ENCODE results near the gene BICD1. TPM values are rescaled to one million over a fixed set of nuclear protein-coding genes. Genes with fewer than 3 reads are reported as not detected.

The BICD1 gene
- total and polyA plus RNA-seq, 2 donors (not counting 3 experiments of a cell fraction or from before 2014, with no cell fraction given) = 12.2 to 51.0 TPM

- H3K36me3 ChIP-seq (ENCODE audit: control insufficient read depth in 2 of 2, extremely low read depth in 1 of 2, insufficient read depth in 2 of 2, low read length in 2 of 2) = no peaks in the 10 kb centered on the region
- no peaks in the 10 kb centered on the region for H3K27me3 ChIP-seq (ENCODE audit: control insufficient read depth in 2 of 2, insufficient read depth in 2 of 2, low read length in 2 of 2)
- intact Hi-C loops (cut with micrococcal nuclease) = no loop called here
- FAIRE-seq (no peak), DNase-seq (ENCODE audit: low read depth, low spot score) (no peak)
- ChIA-PET POLR2A (no interaction called here), CTCF (interaction anchor here (0.9 to 1.3 kb wide), 2 partner anchors 91 to 161 kb away, joined by 3 to 4 read pairs; no protein-coding TSS in a partner anchor)
- H2AFZ ChIP-seq (ENCODE audit: low read depth, low read length) = no peak overlapping the region
- no peak overlapping the region for H3K4me2 ChIP-seq (ENCODE audit: insufficient read depth, low read length)
- no peaks in the 10 kb centered on the region for H4K20me1 ChIP-seq (replicated peaks; ENCODE audit: control insufficient read depth, extremely low read depth, insufficient read depth, low read length)
- no TSS peak for BruUV-seq (replicated peaks)
- H3K9me1 ChIP-seq (replicated peaks; ENCODE audit: control insufficient read depth, extremely low read depth, insufficient read depth, low read length) = no peaks in the 10 kb centered on the region
- H3K9me3 ChIP-seq (replicated peaks; ENCODE audit: control insufficient read depth, insufficient read depth, low read length) = no peaks in the 10 kb centered on the region
- H3K4me3 ChIP-seq (replicated peaks in 1 of 3; ENCODE audit: insufficient read depth in 1 of 3, low read depth in 1 of 3, low read length in 3 of 3) = no peak overlapping the region
- H3K4me1 ChIP-seq (ENCODE audit: control insufficient read depth, extremely low read depth, insufficient read depth, low read length) = no peaks in the 10 kb centered on the region
- dilution Hi-C loops (cut with MboI; ENCODE audit: extremely low pct_ligation_motif_present, low sequenced_read_pairs) = no loop called here
- H3K27ac ChIP-seq (ENCODE audit: insufficient read depth, low read depth, low read length) = no peak overlapping the region
- TF ChIP-seq EZH2 (IDR thresholded peaks at IDR 0.05; ENCODE audit: borderline replicate concordance, low read depth, low read length, severe bottlenecking) (no peak), GATA2 (IDR thresholded peaks at IDR 0.05; ENCODE audit: insufficient read depth, insufficient read length, low read depth, low read length) (no peak), POLR2AphosphoS5 (IDR thresholded peaks at IDR 0.05; ENCODE audit: insufficient read depth, low read depth, low read length) (no peak), POLR2A (IDR thresholded peaks at IDR 0.05; ENCODE audit: low read depth, low read length) (no peak), CTCF (IDR thresholded peaks at IDR 0.05; ENCODE audit: extremely low read depth in 1 of 2, insufficient read depth in 1 of 2, low read depth in 1 of 2, low read length in 2 of 2) (no peak), MYC (IDR thresholded peaks at IDR 0.05; ENCODE audit: low read depth, low read length) (no peak), JUN (IDR thresholded peaks at IDR 0.05; ENCODE audit: borderline replicate concordance, insufficient read depth, insufficient read length, low read depth) (no peak), FOS (IDR thresholded peaks at IDR 0.05; ENCODE audit: borderline replicate concordance, insufficient read depth, low read length) (no peak)
- TF ChIP-seq, protein P1, sequence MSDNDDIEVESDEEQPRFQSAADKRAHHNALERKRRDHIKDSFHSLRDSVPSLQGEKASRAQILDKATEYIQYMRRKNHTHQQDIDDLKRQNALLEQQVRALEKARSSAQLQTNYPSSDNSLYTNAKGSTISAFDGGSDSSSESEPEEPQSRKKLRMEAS (IDR thresholded peaks at IDR 0.05; ENCODE audit: insufficient read depth, insufficient read length) = no peak
- no peaks in the 10 kb centered on the region for H3K79me2 ChIP-seq (ENCODE audit: control insufficient read depth, insufficient read depth, low read length)
- no peak overlapping the region for H3K9ac ChIP-seq (replicated peaks; ENCODE audit: extremely low read depth, insufficient read depth, low read length)
Measured at GRCh38 chr12:32151552-32151951, 44.9 kb downstream of the BICD1 start.
